ENCODE results near the gene LRP5.
"Not testable (repeated sequence)": the region's sequence is repeated elsewhere in the genome, so short reads cannot be mapped to it uniquely, and the experiment has no call there.

Gene LRP5

DNA sequence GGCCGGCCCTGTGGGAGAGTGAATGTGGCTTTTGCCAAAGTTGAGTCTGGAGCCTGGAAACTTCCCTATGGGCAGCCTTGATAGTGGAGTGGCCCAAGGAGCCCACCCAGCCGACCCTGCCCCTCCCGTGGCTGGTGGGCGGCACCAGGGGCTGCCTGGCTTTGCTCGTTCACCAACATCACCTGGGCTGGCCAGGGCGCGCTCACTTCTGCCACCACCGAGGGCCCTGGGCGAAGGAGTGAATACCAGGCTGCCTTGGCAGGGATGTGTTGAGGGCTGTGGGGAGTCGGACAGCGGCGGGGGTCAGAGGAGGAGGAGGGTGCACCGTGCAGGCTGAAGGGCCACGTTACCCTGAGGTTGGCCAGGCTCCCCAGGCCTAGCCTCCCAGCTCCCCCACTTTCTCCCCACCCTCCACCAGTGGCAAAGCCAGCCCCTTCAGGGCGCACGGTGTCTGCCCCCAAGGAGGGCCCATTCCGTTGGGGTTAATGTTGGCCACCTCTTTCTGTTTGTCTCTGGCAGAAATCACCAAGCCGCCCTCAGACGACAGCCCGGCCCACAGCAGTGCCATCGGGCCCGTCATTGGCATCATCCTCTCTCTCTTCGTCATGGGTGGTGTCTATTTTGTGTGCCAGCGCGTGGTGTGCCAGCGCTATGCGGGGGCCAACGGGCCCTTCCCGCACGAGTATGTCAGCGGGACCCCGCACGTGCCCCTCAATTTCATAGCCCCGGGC lies 125.7 kb downstream of the LRP5 start:
- no peak overlapping the region for H3K4me3 ChIP-seq (ENCODE audit: low read depth, low read length)

DNA sequence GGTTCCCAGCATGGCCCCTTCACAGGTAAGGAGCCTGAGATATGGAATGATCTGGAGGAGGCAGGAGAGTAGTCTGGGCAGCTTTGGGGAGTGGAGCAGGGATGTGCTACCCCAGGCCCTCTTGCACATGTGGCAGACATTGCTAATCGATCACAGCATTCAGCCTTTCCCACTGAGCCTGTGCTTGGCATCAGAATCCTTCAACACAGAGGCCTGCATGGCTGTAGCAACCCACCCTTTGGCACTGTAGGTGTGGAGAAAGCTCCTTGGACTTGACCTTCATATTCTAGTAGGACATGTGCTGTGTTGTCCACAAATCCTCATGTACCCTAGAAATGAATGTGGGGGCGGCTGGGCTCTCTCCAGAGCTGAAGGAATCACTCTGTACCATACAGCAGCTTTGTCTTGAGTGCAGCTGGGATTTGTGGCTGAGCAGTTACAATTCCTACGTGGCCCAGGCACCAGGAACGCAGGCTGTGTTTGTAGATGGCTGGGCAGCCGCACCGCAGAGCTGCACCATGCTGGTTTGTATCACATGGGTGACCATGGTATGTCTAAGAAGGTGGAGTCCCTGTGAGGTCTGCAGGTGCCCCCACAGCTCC lies 126.4 kb downstream of the LRP5 start:
- H3K4me3 ChIP-seq (ENCODE audit: low read depth, low read length) = no peak overlapping the region

DNA sequence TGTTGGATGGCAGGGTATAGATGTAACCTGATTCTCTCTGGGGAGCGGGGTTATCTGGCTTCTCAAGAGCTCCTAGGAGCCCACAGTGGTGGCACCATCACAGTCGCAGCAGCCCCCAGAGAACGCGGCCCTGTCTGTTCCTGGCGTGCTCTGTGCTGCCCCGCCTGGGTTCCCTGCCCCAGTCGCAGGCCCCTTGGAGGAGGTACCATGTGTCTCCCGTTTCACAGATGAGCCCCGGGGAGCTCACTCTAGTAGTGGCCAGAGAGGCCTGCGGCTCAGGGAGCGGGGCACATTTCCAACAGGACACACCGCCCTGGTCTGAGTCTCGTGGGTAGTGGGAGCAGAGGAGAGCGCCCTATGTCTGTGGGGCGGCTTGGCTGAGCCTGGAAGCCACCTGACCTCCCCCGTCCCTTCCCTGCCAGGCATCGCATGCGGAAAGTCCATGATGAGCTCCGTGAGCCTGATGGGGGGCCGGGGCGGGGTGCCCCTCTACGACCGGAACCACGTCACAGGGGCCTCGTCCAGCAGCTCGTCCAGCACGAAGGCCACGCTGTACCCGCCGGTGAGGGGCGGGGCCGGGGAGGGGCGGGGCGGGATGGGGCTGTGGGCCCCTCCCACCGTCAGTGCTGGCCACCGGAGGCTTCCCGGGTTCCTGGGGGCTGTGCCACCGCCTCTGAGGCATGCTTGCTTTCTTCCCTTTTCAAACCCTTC lies 127.1 kb downstream of the LRP5 start:
- no peak overlapping the region for H3K4me3 ChIP-seq (ENCODE audit: low read depth, low read length)

DNA sequence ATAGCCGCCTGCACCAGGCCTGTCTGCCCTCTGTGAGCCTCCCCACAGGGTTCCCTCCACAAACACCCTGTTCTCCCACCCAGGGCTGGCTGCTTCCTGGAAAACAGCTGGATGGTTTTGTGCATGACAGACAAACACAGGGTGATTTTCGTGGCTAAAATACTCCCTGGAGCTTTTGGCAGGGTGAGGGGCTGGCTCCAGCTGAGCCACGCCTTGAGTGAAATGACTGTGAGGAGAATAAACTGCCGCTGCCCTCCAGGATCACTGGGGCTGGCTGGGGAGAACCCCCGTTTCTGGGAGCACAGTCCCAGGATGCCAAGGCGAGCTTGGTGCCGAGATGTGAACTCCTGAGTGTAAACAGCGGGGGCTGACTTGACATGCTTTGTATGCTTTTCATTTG lies 127.8 kb downstream of the LRP5 start:
- H3K4me3 ChIP-seq (ENCODE audit: low read depth, low read length) = no peak overlapping the region

DNA sequence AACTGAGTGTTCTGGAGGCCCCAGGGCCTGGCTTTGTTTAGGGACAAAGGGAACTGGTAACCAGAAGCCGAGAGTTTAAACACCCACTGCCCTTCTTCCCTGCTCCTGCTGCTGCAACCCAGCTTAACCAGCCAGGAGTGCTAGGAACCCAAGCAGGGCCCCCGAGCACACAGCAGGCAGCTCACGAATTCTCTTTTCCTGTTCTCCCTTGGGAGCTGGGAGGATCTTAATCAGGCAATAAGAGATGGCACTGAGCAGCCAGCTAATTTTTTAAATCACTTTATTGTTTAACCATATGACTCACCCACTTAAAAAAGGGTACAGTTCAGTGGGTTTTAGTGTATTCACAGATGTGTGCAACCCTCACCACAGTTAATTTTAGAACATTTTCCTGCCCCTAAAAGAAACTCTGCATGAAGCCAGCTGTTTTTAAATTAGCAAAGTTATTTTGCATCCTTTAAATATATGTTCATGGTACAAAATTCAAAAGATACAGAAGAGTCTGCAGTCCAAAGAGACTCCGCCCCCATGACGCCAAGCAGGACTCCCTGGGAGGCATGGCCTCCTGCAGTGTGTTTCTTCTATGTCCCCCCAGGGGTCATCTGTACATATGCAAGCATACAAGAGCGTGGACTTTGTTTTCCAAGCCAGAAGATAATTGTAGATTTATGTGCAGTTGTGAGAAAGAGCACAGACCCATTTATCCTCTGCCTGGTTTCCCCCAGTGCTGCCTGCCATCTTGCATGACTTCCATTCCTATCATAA lies 129.3 kb downstream of the LRP5 start:
- no peak overlapping the region for H3K4me3 ChIP-seq (ENCODE audit: low read depth, low read length)

DNA sequence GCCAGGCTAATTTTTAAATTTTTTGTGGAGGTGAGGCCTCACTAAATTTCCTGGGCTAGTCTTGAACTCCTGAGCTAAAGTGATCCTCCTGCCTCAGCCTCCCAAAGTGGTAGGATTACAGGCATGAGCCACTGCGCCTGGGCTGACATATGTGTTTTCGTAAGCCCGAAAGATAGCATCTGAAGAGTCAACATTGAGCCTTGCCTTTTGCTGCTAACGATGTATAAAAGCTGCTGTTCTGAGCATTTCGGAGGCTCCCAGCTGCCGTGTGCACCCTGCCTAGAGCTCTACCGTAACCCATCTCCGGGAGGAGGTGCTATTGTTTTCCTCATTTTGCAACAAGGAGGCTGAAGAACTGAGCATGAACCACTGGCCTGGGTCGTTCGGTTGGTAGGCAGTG lies 130.0 kb downstream of the LRP5 start:
- H3K4me3 ChIP-seq (ENCODE audit: low read depth, low read length) = no peak overlapping the region

DNA sequence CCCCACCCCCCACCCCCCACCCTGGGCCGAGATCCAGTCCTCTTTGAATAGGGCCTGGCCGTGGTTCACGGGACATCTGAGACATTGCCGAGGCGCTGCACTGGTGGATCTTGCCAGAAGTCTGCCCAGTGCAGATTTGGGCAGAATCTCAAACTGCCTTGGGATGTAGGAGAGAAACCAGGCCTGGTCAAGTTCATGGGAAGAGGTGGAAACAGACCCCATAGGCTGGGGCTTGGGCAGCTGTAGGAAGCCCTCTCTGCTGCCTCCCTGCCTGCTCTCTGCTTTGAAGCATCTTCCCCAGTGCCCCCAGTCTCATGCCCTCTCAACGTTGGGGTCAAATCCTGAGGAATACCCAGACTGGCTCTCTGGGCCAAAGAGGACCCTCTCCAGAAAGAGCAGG lies 132.2 kb downstream of the LRP5 start:
- no peak overlapping the region for H3K4me3 ChIP-seq (ENCODE audit: low read depth, low read length)

DNA sequence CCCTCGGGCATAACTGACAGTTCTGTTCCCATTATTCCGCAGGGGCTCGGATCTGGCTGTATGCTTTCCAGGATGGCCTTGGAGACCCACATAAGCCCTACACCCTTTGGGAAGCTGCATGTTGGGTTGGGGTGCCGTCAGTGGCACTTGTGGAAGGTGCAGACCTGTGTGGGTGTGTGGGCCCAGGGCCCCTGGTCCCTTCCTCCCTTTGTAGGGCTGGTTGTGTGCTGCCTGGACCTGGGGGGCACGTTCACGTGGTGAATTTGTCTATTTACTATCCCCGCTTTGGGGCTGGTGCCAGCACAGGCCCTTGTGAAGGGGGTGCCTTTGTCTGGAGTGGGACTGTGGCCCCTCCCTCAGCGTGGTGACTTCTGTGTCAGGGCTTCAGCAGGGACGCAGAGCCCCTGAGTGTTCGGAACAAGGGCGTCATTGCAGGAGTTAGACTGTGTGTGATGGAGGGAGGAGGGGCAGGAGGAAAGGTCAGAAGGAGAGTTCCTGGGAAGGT lies 133.2 kb downstream of the LRP5 start:
- no peak overlapping the region for H3K4me3 ChIP-seq (ENCODE audit: low read depth, low read length)

DNA sequence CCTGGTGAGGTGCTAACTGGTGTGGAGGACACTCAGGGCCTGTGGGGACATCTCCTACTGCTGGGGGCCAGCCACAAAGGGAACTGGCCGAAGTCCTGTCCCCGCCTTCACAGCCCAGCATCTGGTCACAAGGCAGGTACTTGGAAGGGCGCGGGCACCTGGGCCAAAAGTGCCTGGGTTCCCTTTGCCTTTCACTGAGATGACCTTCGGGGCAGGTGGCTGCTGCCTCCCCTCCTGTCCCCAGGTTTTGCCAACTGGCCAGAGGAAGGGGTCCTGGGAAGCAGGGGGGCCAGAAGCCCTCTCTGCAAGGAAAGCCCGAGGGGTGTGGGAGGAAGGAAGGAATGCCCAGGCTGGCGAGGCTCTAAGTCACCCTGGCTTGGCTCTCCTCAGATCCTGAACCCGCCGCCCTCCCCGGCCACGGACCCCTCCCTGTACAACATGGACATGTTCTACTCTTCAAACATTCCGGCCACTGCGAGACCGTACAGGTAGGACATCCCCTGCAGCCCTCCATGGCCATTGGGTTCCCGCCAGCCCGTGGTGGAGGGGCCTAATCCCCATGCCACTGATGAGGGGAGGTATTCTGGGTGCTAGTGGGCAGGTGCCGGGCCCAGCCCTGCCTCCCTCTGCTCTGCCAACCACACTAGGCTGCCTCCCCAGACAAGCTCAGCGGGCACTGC lies 133.8 kb downstream of the LRP5 start:
- no peak overlapping the region for H3K4me3 ChIP-seq (ENCODE audit: low read depth, low read length)

DNA sequence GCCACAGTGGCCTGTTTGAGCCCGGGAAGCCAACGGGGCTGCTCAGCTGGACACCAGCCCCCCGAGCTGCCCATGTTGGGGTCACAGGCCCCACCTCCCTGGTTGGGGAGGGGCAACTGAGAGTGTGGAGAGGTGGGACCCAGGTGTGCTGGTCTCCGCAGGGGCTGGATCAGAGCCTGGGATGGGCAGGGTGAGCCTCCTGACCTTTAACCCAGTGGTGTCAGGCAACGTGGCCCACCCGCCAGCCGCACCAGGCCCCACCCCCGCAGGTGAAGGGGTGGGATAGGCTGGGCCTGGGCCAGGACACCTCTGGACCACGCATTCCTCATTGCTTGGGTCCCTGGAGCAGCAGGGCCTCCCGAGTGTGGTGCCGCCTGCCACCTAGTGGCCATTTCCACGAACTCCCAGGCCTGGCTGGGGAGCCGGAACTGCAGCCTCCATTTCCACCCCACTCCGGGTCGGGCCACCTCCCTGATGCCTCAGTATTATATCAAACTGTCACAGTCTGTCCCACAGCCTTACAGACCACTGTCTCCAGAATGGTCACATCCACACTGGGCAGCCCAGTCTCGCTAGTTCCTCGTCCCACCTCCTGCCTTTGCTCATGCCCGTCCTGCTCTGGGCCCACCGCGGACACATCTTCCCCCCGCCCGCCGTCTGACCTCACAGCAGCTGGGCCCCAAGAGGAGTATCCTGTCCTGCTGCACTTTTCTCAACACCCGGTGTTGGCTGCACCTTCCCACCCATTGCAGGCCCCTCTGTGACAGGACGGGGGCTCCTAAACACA lies 134.8 kb downstream of the LRP5 start:
- H3K4me3 ChIP-seq (ENCODE audit: low read depth, low read length) = no peak overlapping the region

DNA sequence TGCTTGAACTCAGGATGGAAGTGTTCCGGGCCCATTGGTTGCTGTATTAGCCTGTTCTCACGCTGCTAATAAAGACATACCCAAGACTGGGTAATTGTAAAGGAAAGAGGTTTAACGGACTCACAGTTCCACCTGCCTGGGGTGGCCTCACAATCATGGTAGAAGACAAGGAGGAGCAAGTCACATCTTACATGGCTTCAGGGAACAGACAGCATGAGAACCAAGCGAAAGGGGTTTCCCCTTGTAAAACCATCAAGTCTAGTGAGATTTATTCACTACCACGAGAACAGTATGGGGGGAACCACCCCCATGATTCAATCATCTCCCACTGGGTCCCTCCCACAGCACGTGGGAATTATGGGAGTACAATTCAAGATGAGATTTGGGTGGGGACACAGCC lies 135.5 kb downstream of the LRP5 start:
- H3K4me3 ChIP-seq (ENCODE audit: low read depth, low read length) = not testable (repeated sequence)

DNA sequence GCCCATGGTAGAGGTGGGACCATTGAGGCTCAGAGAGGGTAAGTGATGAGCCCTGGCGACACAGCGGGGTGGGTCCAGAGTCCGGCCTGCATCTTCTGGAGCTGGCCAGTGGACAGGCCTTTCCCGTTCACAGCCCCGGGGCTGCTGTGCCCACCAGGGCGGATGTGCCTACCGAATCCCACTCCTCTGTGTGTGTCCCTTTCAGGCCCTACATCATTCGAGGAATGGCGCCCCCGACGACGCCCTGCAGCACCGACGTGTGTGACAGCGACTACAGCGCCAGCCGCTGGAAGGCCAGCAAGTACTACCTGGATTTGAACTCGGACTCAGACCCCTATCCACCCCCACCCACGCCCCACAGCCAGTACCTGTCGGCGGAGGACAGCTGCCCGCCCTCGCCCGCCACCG lies 136.2 kb downstream of the LRP5 start:
- no peak overlapping the region for H3K4me3 ChIP-seq (ENCODE audit: low read depth, low read length)

DNA sequence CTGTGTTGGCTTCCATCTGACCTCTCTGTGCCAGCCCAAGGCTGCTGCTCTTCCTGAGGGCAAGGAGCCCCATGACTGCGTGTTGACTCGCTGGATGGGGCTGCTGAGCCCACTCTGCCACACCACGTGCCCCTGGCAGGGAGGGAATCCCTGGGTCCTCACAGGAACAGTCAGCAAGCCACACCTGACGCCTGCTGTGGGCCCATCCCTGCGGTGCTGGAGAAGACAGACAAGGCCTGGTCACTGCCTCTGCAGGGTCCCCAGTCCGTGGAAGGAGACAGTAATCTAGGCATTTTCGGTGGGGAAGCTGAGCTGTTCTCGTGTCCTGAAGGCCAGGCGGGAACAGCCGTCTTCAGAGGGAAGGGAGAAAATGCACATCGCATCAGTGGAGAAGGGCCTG lies 137.6 kb downstream of the LRP5 start:
- no peak overlapping the region for H3K4me3 ChIP-seq (ENCODE audit: low read depth, low read length)

DNA sequence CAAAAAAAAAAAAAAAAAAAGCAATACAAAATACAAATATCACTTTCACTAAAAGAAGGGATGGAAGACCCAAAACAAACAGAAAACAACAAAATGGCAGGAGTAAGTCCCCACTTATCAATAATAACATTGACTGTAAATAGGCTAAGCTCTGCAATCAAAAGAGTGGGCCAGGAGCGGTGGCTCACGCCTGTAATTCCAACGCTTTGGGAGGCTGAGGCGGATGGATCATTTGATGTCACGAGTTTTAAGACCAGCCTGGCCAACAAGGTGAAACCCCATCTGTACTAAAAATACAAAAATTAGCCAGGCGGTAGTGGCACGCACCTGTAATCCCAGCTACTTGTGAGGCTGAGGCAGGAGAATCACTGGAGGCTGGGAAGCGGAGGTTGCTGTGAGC lies 138.3 kb downstream of the LRP5 start:
- no peak overlapping the region for H3K4me3 ChIP-seq (ENCODE audit: low read depth, low read length)

DNA sequence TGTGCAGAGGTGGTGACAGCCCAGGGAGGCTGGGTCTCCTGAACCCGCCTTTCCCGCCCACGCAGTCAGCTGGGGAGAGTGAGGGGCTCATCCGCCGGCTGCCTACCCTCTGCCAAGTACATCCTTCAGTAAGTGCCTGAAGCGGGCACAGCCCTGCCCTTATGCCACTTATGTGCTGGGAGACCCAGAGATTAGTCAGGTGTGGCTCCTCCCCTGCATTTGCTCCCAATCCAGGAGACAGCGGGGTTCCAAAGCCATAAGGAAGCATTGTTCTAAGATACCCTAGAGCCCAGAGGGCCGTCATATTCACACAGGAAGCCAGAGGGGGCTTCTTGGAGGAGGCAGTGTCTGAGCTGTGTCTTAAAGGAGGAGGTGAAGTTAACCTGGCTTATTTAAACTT lies 142.4 kb downstream of the LRP5 start:
- H3K4me3 ChIP-seq (ENCODE audit: low read depth, low read length) = no peak overlapping the region

DNA sequence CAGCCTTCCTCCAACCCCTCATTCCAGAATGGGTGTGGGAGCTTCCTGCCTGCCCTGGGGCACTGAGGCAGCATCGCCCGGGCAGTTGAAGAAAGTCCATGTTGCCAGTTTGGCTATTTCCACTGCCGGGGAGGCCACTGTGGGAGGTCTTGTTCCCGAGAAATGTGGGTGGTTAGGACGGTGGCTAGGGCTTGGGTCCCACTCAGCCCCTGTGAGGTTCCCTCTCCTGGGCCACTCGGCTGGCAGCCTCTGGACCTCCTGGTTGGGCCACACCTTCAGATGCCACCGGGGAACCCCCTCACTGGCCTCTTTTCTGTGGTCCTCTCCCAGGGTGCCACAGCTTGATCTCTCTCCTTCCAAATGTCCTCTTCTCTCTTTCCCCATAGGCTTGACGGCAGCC lies 143.1 kb downstream of the LRP5 start:
- no peak overlapping the region for H3K4me3 ChIP-seq (ENCODE audit: low read depth, low read length)

DNA sequence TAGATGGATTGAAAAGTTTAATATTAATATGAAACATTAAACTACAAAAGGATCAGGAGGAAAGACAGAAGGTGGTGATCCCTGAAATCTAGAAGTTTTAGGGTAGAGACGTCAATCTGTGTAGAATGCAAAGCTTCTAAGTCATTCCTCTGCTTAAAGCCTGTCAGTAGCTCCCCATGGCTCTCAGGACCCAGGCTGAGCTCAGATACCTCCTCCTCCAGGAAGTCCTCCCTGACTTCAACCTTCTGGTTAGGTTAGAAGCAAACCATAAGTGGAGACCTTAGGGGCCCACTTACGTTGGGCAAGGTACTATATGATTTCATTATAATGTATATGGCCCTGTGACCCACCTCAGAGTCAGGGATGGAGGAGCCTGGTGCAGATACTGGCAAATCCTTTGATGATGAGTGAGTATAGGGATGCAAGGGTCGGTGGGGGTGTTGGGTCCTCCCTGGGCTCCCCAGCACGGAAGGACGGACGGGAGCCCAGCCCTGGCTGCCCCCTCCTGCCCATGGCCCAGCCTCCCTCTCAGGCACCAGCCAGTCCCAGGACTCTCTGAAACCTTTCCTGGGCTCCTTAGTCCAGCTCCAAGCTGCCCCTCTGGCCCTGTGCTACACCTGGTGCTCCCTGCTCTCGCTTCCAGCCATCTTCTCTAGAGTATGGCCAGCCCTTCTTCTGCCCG lies 145.0 kb downstream of the LRP5 start:
- no peak overlapping the region for H3K4me3 ChIP-seq (ENCODE audit: low read depth, low read length)

DNA sequence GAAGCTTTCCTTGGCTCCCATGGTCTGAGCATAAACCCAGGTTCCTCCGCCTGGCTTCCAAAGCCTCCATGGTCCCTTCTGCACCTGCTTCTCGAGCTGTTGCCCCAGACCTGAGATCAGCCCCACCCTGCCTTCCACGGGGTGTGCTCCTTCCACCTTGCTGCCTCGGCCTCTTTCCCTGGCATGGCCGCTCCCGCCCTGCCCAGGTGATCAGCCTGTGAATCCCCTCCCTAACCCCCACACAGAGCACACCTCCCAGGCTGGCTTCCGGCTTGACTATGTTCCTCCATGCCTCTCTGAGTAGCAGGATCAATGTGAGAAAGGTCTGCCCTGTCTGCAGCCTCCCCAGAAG lies 145.5 kb downstream of the LRP5 start:
- no peak overlapping the region for H3K4me3 ChIP-seq (ENCODE audit: low read depth, low read length)

DNA sequence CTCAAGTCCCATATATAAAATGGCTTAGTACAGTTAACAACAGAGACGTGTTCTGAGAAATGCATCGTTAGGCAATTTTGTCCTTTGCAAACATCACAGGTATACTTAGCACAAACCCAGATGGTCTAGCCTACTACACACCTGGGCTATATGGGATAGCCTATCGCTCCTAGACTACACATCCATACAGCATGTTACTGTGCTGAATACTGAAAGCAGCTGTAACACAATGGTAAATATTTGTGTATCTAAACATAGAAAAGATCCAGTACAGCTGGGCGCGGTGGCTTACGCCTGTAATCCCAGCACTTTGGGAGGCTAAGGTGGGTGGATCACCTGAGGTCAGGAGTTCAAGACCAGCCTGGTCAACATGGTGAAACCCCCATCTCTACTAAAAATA lies 145.9 kb downstream of the LRP5 start:
- not testable (repeated sequence) for H3K4me3 ChIP-seq (ENCODE audit: low read depth, low read length)

Measured in iPS-11a (cell line).